PC-3 (cell line): ENCODE measurements around the gene RBFOX2. TPM values are rescaled to one million over a fixed set of nuclear protein-coding genes. Genes with fewer than 3 reads are reported as not detected.
A peak's percentile ranks its signal among the peaks of the same experiment; 100 is the strongest.

Experiments used
- ATAC-seq: fragments of 200-7000 bp; cut with Tn5 transposase; 2 replicates; pipeline ENCODE4 v1.9.1; 2020; ENCODE audit warnings: mild to moderate bottlenecking, moderate library complexity
- BruUV-seq: library from RNA; stranded (reverse); fragments of 400-500 nt; replicated peaks from 2 replicates; lab custom pipeline; 2021; lab: Mats Ljungman, UMichigan
- CTCF ChIA-PET: fragments of 300-600 bp; sonication (Branson Sonifier 250); formaldehyde crosslinking; loops from one replicate; lab custom pipeline; 2022; ENCODE audit warnings: antibody characterized with exemption; lab: Charles Lee
- POLR2A ChIA-PET: fragments of 300-600 bp; sonication (Branson Sonifier 250); formaldehyde crosslinking; loops from one replicate; lab custom pipeline; 2022; ENCODE audit warnings: antibody characterized with exemption; ENCODE audit not compliant: unreplicated experiment; lab: Charles Lee
- DNase-seq: peaks from one replicate; pipeline ENCODE4 v3.0.0-alpha.2; 2015
- H2AFZ ChIP-seq: fragments of 300-600 bp; sonication (generic); 2 replicates; pipeline ENCODE4 v1.6.0; 2016; ENCODE audit warnings: antibody characterized with exemption, low read length
- H3F3A ChIP-seq: fragments of 300-600 bp; sonication (generic); one replicate; pipeline ENCODE4 v1.6.0; 2017; ENCODE audit warnings: antibody characterized with exemption, low read length, control low read depth, mild to moderate bottlenecking; ENCODE audit not compliant: unreplicated experiment
- H3K27ac ChIP-seq: fragments of 300-600 bp; sonication (generic); 2 replicates; pipeline ENCODE4 v1.5.1; 2016; ENCODE audit warnings: mild to moderate bottlenecking, low read length
- H3K27me3 ChIP-seq: fragments of 300-600 bp; sonication (generic); 2 replicates; pipeline ENCODE4 v1.6.1; 2016; ENCODE audit warnings: low read length, mixed read lengths
- H3K36me3 ChIP-seq: fragments of 300-600 bp; sonication (generic); 2 replicates; pipeline ENCODE4 v1.6.1; 2016; ENCODE audit warnings: low read depth, mixed run types, low read length, mixed read lengths
- H3K4me1 ChIP-seq: fragments of 300-600 bp; sonication (generic); 2 replicates; pipeline ENCODE4 v1.5.1; 2016; ENCODE audit warnings: low read length; ENCODE audit not compliant: insufficient read depth
- H3K4me2 ChIP-seq: fragments of 300-600 bp; sonication (generic); 2 replicates; pipeline ENCODE4 v1.6.0; 2016; ENCODE audit warnings: low read length
- H3K4me3 ChIP-seq: fragments of 300-600 bp; sonication (generic); 2 replicates; pipeline ENCODE4 v1.5.1; 2016; ENCODE audit warnings: mild to moderate bottlenecking, low read length, mixed read lengths
- H3K79me2 ChIP-seq: fragments of 300-600 bp; sonication (generic); 2 replicates; pipeline ENCODE4 v1.6.1; 2017; ENCODE audit warnings: low read length, mixed read lengths
- H3K9ac ChIP-seq: fragments of 300-600 bp; sonication (generic); 2 replicates; pipeline ENCODE4 v1.6.0; 2016; ENCODE audit warnings: mild to moderate bottlenecking, low read length
- H3K9me2 ChIP-seq: fragments of 300-600 bp; sonication (generic); replicated peaks from 2 replicates; pipeline ENCODE4 v1.6.1; 2016; ENCODE audit warnings: mixed run types, low read length, mixed read lengths
- H3K9me3 ChIP-seq: fragments of 300-600 bp; sonication (generic); 2 replicates; pipeline ENCODE4 v1.6.1; 2016; ENCODE audit warnings: low read length, mixed read lengths
- H4K20me1 ChIP-seq: fragments of 300-600 bp; sonication (generic); 2 replicates; pipeline ENCODE4 v1.6.1; 2016; ENCODE audit warnings: low read length, mixed read lengths
- EZH2 ChIP-seq: fragments of 300-600 bp; sonication (generic); IDR thresholded peaks from one replicate; pipeline ENCODE4 v1.6.1; 2017; ENCODE audit warnings: antibody characterized with exemption, mild to moderate bottlenecking, low read length; ENCODE audit not compliant: unreplicated experiment
- EZH2phosphoT487 ChIP-seq: fragments of 300-600 bp; sonication (generic); IDR thresholded peaks from 2 replicates; pipeline ENCODE4 v1.6.1; 2018; ENCODE audit warnings: mild to moderate bottlenecking, antibody characterized with exemption, low read length, borderline replicate concordance
- intact Hi-C: fragments of 100-400 bp; cut with micrococcal nuclease; formaldehyde crosslinking; loops from 2 replicates; pipeline ENCODE4 v1.9.0; 2023
- total RNA-seq: library from RNA; depleted of rRNA; stranded (reverse); fragments of >200 nt; gene quantifications from 2 replicates; pipeline ENCODE4 v1.2.3, GENCODE V29; 2014
- TF ChIP-seq, protein P1 (sequence below): fragments of 300-600 bp; sonication (generic); conservative IDR thresholded peaks from 2 replicates; pipeline ENCODE4 v1.5.1; 2017; ENCODE audit warnings: antibody characterized with exemption, low read depth, mild to moderate bottlenecking, low read length

RBFOX2 gene
- total RNA-seq, 1 experiment from 2014 or later, result 75.1 TPM

DNA sequence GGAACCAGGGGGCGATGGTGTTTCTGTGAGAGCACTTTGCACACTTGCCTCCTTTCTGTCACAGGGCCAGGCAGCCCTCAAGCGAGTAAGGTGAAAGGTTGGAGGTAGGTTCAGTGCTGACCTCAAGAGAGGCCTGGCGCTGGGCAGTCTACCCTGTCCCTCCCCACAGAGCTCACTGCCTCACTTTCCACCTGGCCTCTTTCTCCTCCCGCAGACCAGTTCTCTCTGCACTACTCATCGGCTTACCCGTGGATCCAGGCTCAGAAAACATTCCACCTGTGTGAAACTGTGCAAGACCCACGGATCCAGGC lies 294.2 kb downstream of the RBFOX2 start:
- Histone ChIP-seq H3K27ac (no peak overlapping the region), H3K4me3 (no peak overlapping the region), H3K9me2 (no peaks in the 10 kb centered on the region), H4K20me1 (no peaks in the 10 kb centered on the region), H3K36me3 (no peaks in the 10 kb centered on the region), H3K79me2 (no peaks in the 10 kb centered on the region), H3K4me2 (no peak overlapping the region), H2AFZ (no peak overlapping the region), H3F3A (no peaks in the 10 kb centered on the region), H3K9ac (no peak overlapping the region), H3K9me3 (no peaks in the 10 kb centered on the region), H3K27me3 (no peaks in the 10 kb centered on the region), H3K4me1 (no peaks in the 10 kb centered on the region)
- TF ChIP-seq EZH2 (no peak), EZH2phosphoT487 (no peak)
- TF ChIP-seq, protein P1, sequence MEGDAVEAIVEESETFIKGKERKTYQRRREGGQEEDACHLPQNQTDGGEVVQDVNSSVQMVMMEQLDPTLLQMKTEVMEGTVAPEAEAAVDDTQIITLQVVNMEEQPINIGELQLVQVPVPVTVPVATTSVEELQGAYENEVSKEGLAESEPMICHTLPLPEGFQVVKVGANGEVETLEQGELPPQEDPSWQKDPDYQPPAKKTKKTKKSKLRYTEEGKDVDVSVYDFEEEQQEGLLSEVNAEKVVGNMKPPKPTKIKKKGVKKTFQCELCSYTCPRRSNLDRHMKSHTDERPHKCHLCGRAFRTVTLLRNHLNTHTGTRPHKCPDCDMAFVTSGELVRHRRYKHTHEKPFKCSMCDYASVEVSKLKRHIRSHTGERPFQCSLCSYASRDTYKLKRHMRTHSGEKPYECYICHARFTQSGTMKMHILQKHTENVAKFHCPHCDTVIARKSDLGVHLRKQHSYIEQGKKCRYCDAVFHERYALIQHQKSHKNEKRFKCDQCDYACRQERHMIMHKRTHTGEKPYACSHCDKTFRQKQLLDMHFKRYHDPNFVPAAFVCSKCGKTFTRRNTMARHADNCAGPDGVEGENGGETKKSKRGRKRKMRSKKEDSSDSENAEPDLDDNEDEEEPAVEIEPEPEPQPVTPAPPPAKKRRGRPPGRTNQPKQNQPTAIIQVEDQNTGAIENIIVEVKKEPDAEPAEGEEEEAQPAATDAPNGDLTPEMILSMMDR, result no peak
- DNase-seq (no peak), ATAC-seq (no peak)
- intact Hi-C loops, result no loop called here
- POLR2A ChIA-PET, result no interaction called here
- CTCF ChIA-PET, result no interaction called here
- no TSS peak for BruUV-seq

DNA sequence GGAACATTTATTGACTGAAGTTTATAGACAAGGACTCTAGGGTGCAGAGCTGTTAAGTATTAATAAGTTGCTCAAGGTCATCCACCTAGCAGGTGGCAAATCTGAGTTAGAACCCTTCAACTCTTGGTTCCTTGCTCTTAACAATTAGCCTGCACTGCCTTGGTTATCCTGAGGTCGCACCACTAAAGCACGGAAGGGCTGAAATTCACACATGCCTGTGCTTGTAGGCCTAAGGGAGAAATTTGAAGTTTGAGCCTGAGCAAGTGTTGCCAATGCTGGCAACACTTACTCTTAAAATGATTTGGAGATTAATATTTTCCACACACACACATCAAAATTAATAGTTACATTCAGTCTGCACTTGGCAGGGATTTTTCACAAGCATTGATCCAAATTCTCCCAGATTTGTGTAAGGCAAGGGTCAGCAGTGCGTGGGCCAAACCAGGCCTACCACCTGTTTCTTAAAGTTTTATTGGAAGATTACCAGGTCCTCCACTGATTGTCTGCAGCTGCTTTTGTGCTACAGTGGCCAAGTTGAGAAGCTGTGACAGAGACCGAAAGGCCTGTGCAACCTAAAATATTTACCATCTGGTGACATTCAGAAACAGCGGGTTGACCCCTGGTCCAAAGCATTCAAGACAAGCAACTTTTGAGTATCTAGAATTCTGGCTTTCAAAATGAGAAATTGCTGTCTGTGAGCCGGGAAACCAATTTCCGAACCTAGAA lies 294.7 kb downstream of the RBFOX2 start:
- Histone ChIP-seq H3F3A (no peaks in the 10 kb centered on the region), H3K27ac (no peak overlapping the region), H3K9me2 (no peaks in the 10 kb centered on the region), H2AFZ (no peak overlapping the region), H3K36me3 (no peaks in the 10 kb centered on the region), H3K4me1 (no peaks in the 10 kb centered on the region), H3K27me3 (no peaks in the 10 kb centered on the region), H3K4me2 (no peak overlapping the region), H3K9ac (no peak overlapping the region), H3K4me3 (no peak overlapping the region), H3K79me2 (no peaks in the 10 kb centered on the region), H3K9me3 (no peaks in the 10 kb centered on the region), H4K20me1 (no peaks in the 10 kb centered on the region)
- TF ChIP-seq EZH2phosphoT487 (no peak), EZH2 (no peak)
- TF ChIP-seq, protein P1, result no peak
- TSS peak; percentile 19 for BruUV-seq
- ChIA-PET CTCF (no interaction called here), POLR2A (no interaction called here)
- no peak for ATAC-seq
- intact Hi-C loops, result no loop called here
- DNase-seq, result no peak

DNA sequence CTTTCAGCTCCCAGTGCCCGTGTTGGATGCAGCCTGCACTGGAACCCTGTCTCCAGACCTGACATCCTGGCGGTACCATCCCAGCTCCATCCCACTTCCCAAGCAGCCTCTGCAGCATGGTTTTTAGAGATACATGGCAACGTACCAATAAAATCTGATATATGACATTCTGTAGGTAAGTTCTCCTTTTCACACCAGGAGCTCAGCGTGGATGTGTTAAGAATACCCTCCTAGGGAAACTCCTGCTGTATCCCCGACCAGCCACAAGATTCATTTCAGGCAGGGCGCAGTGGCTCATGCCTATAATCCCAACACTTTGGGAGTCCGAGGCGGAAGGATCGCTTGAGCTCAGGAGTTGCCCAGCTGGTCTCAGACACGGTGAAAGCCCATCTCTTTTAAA lies 295.6 kb downstream of the RBFOX2 start:
- no TSS peak for BruUV-seq
- Histone ChIP-seq H3K4me3 (no peak overlapping the region), H3K9ac (no peak overlapping the region), H3F3A (no peaks in the 10 kb centered on the region), H3K79me2 (no peaks in the 10 kb centered on the region), H3K9me3 (no peaks in the 10 kb centered on the region), H4K20me1 (no peaks in the 10 kb centered on the region), H3K27me3 (no peaks in the 10 kb centered on the region), H3K9me2 (no peaks in the 10 kb centered on the region), H2AFZ (no peak overlapping the region), H3K36me3 (no peaks in the 10 kb centered on the region), H3K4me1 (no peaks in the 10 kb centered on the region), H3K27ac (no peak overlapping the region), H3K4me2 (no peak overlapping the region)
- no peak for DNase-seq
- ChIA-PET CTCF (interaction anchor here (0.6 kb wide), 1 partner anchor 148 kb away, joined by 6 read pairs; no protein-coding TSS in a partner anchor), POLR2A (no interaction called here)
- intact Hi-C loops, result no loop called here
- no peak for ATAC-seq
- TF ChIP-seq, protein P1, result no peak
- TF ChIP-seq EZH2phosphoT487, result no peak
- no peak for TF ChIP-seq EZH2
